Endodermal cell (in vitro differentiated cells): Measurements from ENCODE around the gene TPSB2. TPM values are rescaled to one million over a fixed set of nuclear protein-coding genes. Genes with fewer than 3 reads are reported as not detected.

ENCODE experiments used
- DNase-seq: peaks from one replicate; pipeline ENCODE4 v3.0.0-alpha.2; 2017
- H3K27ac ChIP-seq: 2 replicates; pipeline ENCODE4 v1.5.1; 2013; ENCODE audit warnings: mild to moderate bottlenecking, low read depth, low read length, moderate library complexity
- H3K27me3 ChIP-seq: 2 replicates; pipeline ENCODE4 v1.6.1; 2013; ENCODE audit warnings: mild to moderate bottlenecking, low read length, moderate library complexity; ENCODE audit not compliant: insufficient read depth, control insufficient read depth, poor library complexity, severe bottlenecking
- H3K36me3 ChIP-seq: 2 replicates; pipeline ENCODE4 v1.7.0; 2013; ENCODE audit warnings: mild to moderate bottlenecking, low read length, moderate library complexity; ENCODE audit not compliant: control insufficient read depth, insufficient read depth
- H3K4me1 ChIP-seq: one replicate; pipeline ENCODE4 v1.7.0; 2013; ENCODE audit warnings: low read length; ENCODE audit not compliant: control insufficient read depth, insufficient read depth
- H3K4me3 ChIP-seq: 2 replicates; pipeline ENCODE4 v1.5.1; 2013; ENCODE audit warnings: mild to moderate bottlenecking, low read length, moderate library complexity
- H3K9ac ChIP-seq: 2 replicates; pipeline ENCODE4 v1.6.1; 2013; ENCODE audit warnings: mild to moderate bottlenecking, low read length, moderate library complexity; ENCODE audit not compliant: poor library complexity, severe bottlenecking; ENCODE audit errors: extremely low read depth
- H3K9me3 ChIP-seq: 2 replicates; pipeline ENCODE4 v1.6.1; 2013; ENCODE audit warnings: mild to moderate bottlenecking, low read length, moderate library complexity; ENCODE audit not compliant: control insufficient read depth
- H3K27ac Mint-ChIP-seq: 2 replicates; pipeline ENCODE4 v1.8.0; 2020; ENCODE audit warnings: mixed read lengths
- H3K27me3 Mint-ChIP-seq: 2 replicates; pipeline ENCODE4 v1.8.0; 2021; ENCODE audit warnings: mild to moderate bottlenecking, mixed read lengths; ENCODE audit not compliant: insufficient read depth
- H3K36me3 Mint-ChIP-seq: 2 replicates; pipeline ENCODE4 v1.8.0; 2020; ENCODE audit warnings: low read depth, mixed read lengths
- H3K4me1 Mint-ChIP-seq: 2 replicates; pipeline ENCODE4 v1.8.0; 2020; ENCODE audit warnings: mixed read lengths
- H3K4me3 Mint-ChIP-seq: 2 replicates; pipeline ENCODE4 v1.8.0; 2020; ENCODE audit warnings: mild to moderate bottlenecking, moderate library complexity, mixed read lengths
- H3K9me3 Mint-ChIP-seq: 2 replicates; pipeline ENCODE4 v1.8.0; 2020; ENCODE audit warnings: mild to moderate bottlenecking, mixed read lengths
- CTCF ChIP-seq: fragments of 200-600 bp; sonication (generic); conservative IDR thresholded peaks from 2 replicates; pipeline ENCODE4 v1.5.0; 2021; ENCODE audit warnings: antibody characterized with exemption, mild to moderate bottlenecking
- WGBS, 2 experiments: methylation state at CpG; one replicate each; pipeline versions ENCODE4 v1.1.5 to v1.1.7; 2013; ENCODE audit warnings: missing lambda C conversion rate in 2 of 2, mixed read lengths in 1 of 2; ENCODE audit not compliant: insufficient coverage in 1 of 2, insufficient read length in 1 of 2; 5-methylcytosine and 5-hydroxymethylcytosine counted together
- total RNA-seq, 2 donors: library from RNA; stranded (reverse); fragmentation: NEBNext Ultra II Directional in 1 of 2; extraction: Animal tissue kit (Norgen Biotek cat#: 25700) in 1 of 2; gene quantifications; 2 replicates in 1 of 2; 3 replicates in 1 of 2; pipeline ENCODE4 v1.2.1, GENCODE V29; 2021

The TPSB2 gene
- total RNA-seq, 2 donors from 2014 or later: not detected

- peaks cover 4% of the 10 kb centered on the region for H3K36me3 Mint-ChIP-seq
- WGBS, 2 experiments: 94 to 98% methylated on average over 9 to 16 of the region's 16 CpGs
- Histone ChIP-seq H3K4me3 (no peak overlapping the region), H3K9me3 (no peaks in the 10 kb centered on the region), H3K27me3 (no peaks in the 10 kb centered on the region), H3K36me3 (no peaks in the 10 kb centered on the region), H3K27ac (no peak overlapping the region), H3K4me1 (no peaks in the 10 kb centered on the region), H3K9ac (no peak overlapping the region)
- H3K9me3 Mint-ChIP-seq: no peaks in the 10 kb centered on the region
- H3K27me3 Mint-ChIP-seq: no peaks in the 10 kb centered on the region
- TF ChIP-seq CTCF: no peak
- no peaks in the 10 kb centered on the region for H3K4me1 Mint-ChIP-seq
- no peak overlapping the region for H3K27ac Mint-ChIP-seq
- no peak for DNase-seq
- H3K4me3 Mint-ChIP-seq: no peak overlapping the region
Observed at GRCh38 chr16:1214719-1215118, 15.3 kb downstream of the TPSB2 start.

GRCh38 chr16:1213796-1214372 lies 16.1 kb downstream of the TPSB2 start:
- H3K36me3 Mint-ChIP-seq: peaks cover 8% of the 10 kb centered on the region
- no peak overlapping the region for H3K27ac Mint-ChIP-seq
- no peaks in the 10 kb centered on the region for H3K9me3 Mint-ChIP-seq
- WGBS, 2 experiments: 93 to 94% methylated on average over 13 to 23 of the region's 25 CpGs
- no peaks in the 10 kb centered on the region for H3K4me1 Mint-ChIP-seq
- no peak for TF ChIP-seq CTCF
- no peak overlapping the region for H3K4me3 ChIP-seq
- H3K4me3 Mint-ChIP-seq: no peak overlapping the region
- no peaks in the 10 kb centered on the region for H3K4me1 ChIP-seq
- H3K27me3 ChIP-seq: no peaks in the 10 kb centered on the region
- DNase-seq: no peak
- no peak overlapping the region for H3K9ac ChIP-seq
- H3K9me3 ChIP-seq: no peaks in the 10 kb centered on the region
- H3K27me3 Mint-ChIP-seq: no peaks in the 10 kb centered on the region
- H3K36me3 ChIP-seq: no peaks in the 10 kb centered on the region
- H3K27ac ChIP-seq: no peak overlapping the region

- DNase-seq: no peak
- 93% methylated on average over 7 to 8 of the region's 8 CpGs for WGBS, 2 experiments
- TF ChIP-seq CTCF: no peak
Observed at GRCh38 chr16:1213231-1213630, 16.8 kb downstream of the TPSB2 start.

More at GRCh38 chr16:1213231-1213630, 16.8 kb downstream of the TPSB2 start:
- H3K4me1 Mint-ChIP-seq: no peaks in the 10 kb centered on the region
- no peaks in the 10 kb centered on the region for H3K27me3 Mint-ChIP-seq
- no peaks in the 10 kb centered on the region for H3K27me3 ChIP-seq
- no peaks in the 10 kb centered on the region for H3K9me3 Mint-ChIP-seq
- H3K9ac ChIP-seq: no peak overlapping the region
- peaks cover 10% of the 10 kb centered on the region for H3K36me3 Mint-ChIP-seq
- H3K27ac Mint-ChIP-seq: no peak overlapping the region
- no peak overlapping the region for H3K4me3 Mint-ChIP-seq
- no peaks in the 10 kb centered on the region for H3K9me3 ChIP-seq
- no peaks in the 10 kb centered on the region for H3K4me1 ChIP-seq
- H3K36me3 ChIP-seq: no peaks in the 10 kb centered on the region
- H3K4me3 ChIP-seq: no peak overlapping the region
- H3K27ac ChIP-seq: no peak overlapping the region
